Hematopoietic multipotent progenitor cell treated with erythropoietin and hydrocortisone succinate and interleukin-3 and kit ligand, for 8 days (in vitro differentiated cells): ENCODE data around the gene TXNDC17.
"Not testable (repeated sequence)": the region's sequence is repeated elsewhere in the genome, so short reads cannot be mapped to it uniquely, and the experiment has no call there.

Experiments
- DNase-seq: peaks from one replicate; pipeline ENCODE4 v3.0.0-alpha.2; 2015

Gene TXNDC17

DNA sequence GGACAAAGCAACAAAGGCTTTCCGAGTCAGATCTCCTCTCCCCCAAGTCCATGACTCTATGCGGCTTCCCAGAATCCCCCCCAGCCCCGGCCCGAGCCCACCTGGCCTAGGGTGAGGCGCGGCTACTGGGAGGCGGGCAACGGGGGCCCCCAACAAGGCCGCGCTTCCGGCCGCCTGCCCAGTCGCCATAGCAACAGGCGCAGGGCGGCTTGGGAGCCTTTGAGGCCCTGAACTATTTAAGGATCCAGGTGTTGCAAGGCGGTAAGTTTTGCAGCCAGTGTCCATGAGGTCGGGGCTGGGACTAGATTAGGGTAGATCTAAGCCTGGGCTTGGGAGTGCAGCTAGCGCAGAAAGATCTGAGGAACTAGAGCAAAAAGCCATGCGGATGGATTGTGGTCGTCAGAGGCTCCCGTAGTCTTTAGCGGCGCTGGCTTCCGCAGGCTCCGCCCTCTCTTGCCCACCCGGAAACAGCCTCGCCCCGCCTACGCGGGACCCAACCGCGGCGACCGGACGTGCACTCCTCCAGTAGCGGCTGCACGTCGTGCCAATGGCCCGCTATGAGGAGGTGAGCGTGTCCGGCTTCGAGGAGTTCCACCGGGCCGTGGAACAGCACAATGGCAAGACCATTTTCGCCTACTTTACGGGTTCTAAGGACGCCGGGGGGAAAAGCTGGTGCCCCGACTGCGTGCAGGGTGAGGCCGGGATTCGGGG is at the start of gene TXNDC17, which contains the start of gene KIAA0753:
TSS of gene TXNDC17 (plus strand) at position 525 of the 711 bp plus-strand sequence. CDS start at position 548, 23 bp downstream.
TSS of gene KIAA0753 (minus strand) at position 176 of the 711 bp plus-strand sequence. CDS start 5,608 bp downstream, outside the sequence.
- DNase-seq, result peak; percentile 89

- no peak for DNase-seq
These were observed 49.2 kb upstream of the TXNDC17 start for GRCh38 chr17:6591599-6592158.

- DNase-seq, result no peak
These were observed 48.7 kb upstream of the TXNDC17 start for GRCh38 chr17:6592173-6592572.

DNA sequence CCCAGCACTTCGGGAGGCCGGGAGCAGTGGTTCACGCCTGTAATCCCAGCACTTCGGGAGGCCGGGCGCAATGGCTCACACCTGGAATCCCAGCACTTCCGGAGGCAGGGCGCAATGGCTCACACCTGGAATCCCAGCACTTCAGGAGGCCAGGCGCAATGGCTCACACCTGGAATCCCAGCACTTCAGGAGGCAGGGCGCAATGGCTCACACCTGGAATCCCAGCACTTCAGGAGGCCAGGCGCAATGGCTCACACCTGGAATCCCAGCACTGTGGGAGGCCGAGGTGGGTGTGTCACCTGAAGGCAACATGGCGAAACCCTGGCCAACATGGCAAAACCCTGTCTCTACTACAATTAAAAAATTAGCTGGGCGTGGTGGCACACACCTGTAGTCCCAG is 47.5 kb upstream of the TXNDC17 start:
- not testable (repeated sequence) for DNase-seq

GRCh38 chr17:6596081-6596480 is 44.8 kb upstream of the TXNDC17 start:
- no peak for DNase-seq

- no peak for DNase-seq
These were observed 44.3 kb upstream of the TXNDC17 start for GRCh38 chr17:6596511-6596910.

DNA sequence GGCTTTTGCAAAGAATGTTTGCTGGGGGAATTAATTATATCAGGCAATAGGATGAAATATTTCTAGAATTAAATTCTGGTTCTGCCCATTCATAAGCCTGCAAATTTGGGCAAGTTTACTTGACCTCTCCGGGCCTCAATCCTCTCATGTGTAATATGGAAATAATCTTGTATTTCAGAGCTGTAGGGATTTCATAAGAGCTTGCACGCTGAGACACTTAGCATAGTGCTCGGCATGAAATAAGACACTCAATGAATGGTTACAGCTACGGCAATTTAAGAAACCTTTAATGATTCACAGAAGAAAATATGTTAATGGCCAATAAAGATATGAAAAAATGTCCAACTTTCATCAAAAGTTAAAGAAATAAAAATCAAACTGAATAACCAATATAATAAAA is 43.9 kb upstream of the TXNDC17 start:
- DNase-seq, result no peak

- DNase-seq, result no peak
These were observed 43.1 kb upstream of the TXNDC17 start for GRCh38 chr17:6597727-6598126.

DNA sequence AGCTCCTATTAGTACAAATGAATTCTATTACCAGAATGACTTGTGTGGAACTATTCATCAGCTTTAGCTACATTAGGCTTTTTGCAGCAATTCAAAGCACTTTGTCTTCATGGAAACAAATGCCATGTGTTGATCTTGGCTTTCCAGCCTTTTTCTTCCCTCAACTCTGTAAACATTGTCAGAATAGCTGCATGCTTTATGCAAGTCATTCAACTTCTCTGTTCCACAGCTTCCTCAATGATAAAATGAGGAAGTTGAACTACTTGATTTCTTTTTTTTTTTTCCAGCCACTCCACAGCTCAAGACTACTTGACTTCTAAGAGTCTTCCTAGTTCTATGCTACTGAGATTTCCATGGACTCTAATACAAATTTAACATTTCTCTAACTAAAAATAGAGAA is 41.5 kb upstream of the TXNDC17 start:
- DNase-seq, result peak; percentile 49

GRCh38 chr17:6602141-6602540 is 38.7 kb upstream of the TXNDC17 start:
- no peak for DNase-seq

DNA sequence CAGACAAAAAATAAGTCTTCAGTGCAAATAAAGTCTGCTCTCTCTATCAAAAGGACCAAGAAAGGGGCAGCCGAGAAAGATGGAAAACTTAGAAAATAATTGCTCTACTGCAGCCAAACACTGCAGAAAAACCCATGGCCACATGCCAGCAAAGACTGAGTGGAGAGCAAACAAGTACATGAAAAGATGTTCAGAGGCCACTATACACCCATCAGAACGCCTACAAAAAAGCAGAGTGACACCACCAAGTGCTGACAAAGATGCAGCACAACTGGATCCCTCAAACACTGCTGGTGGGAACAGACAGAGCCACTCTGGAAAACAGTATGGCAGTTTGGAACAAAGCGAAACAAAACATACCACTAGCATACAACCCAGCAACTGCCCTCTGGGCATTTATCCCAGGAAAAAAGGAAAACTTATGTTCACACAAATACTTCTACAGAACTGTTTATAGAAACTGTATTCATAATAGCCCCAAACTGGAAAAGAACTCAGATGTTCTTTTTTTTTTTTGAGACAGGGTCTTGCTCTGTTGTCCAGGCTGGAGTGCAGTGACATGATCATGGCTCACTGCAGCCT is 37.0 kb upstream of the TXNDC17 start:
- no peak for DNase-seq

GRCh38 chr17:6605142-6605541 is 35.7 kb upstream of the TXNDC17 start:
- DNase-seq, result no peak

- DNase-seq, result no peak
These were observed 32.5 kb upstream of the TXNDC17 start for GRCh38 chr17:6608321-6608720.

GRCh38 chr17:6610011-6610410 is 30.8 kb upstream of the TXNDC17 start:
- no peak for DNase-seq

GRCh38 chr17:6611231-6611630 is 29.6 kb upstream of the TXNDC17 start:
- no peak for DNase-seq

GRCh38 chr17:6623941-6624340 is 16.9 kb upstream of the TXNDC17 start:
- no peak for DNase-seq

DNA sequence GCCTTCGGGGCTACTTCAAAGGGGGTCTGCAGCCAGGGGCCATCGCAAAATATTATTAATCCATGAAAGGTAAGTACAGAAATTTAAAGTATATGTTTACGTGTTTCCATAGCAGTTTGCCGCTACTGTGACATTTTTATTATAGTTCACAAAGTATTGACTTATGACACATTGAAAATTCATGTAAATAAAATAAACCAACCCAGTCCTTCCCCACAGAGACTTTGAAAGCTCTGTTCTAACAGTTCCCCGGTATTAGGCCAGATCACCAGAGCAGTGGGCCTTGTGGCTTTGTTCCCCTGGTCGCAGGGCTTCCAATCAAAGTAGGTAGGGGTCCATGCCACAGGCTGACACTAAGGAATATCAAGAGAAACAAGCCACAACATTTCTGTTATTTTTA is 14.2 kb upstream of the TXNDC17 start:
- no peak for DNase-seq

DNA sequence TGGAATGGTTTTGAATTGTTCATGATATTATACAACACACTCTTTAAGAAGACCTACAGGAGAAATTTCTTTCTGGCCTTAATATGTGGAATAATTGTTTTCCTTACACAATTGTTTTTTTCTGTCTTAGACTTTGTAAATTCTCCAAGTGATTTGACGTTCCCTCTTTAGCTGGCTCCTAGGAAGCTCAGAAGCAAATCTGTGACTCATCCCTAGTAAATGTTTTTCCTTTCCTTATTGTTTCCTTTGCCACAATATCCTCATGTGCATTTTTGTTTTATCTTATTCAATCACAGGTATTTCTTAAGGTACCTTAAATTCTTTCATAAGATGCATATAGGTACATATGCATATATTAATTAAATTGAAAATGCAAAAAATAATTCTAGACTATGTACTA is 13.8 kb upstream of the TXNDC17 start:
- no peak for DNase-seq

DNA sequence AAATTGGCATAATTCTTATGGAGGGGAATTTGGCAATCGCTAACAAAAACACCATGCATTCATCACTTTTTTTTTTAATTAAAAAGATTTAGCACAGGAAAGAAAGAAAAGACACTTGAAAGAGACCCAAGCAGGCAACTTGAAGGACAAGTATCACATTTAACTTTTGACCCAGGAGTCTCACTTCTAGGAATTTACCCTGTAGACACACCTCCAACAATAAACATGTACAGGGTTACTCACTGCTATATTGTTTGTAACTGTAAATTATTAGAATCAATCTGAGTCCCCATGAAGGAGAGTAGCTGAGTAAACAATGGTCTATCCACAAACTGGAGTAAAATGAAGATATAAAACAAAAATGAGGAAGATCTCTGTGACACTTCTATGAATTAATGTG is 10.5 kb upstream of the TXNDC17 start:
- no peak for DNase-seq

GRCh38 chr17:6632530-6632929 is 8.3 kb upstream of the TXNDC17 start:
- no peak for DNase-seq

DNA sequence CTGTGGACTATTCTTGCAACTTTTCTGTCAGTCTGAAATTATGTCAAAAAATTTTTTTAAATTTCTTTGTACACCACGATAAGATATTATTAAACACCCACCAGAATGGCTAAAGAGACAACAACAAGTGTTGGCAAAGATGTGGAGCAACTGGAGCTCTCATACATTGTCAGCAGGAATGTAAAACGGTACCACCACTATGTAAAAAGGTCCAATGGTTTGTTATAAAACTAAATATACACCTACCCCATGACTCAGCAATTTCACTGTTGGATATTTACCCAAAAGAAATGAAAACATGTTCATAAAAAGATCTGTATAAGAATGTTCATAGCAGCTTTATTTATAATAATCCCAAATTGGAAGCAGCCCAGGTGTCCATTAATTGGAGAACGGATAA is 7.6 kb upstream of the TXNDC17 start:
- no peak for DNase-seq

GRCh38 chr17:6636105-6636504 is 4.8 kb upstream of the TXNDC17 start:
- DNase-seq, result no peak

- no peak for DNase-seq
These were observed 4.0 kb upstream of the TXNDC17 start for GRCh38 chr17:6636616-6637457.

- no peak for DNase-seq
These were observed 3.4 kb upstream of the TXNDC17 start for GRCh38 chr17:6637458-6637840.
